RWPE1 (cell line): ENCODE measurements around the gene MS4A6E.
"Not testable (repeated sequence)": the region's sequence is repeated elsewhere in the genome, so short reads cannot be mapped to it uniquely, and the experiment has no call there.

Experiments
- CTCF ChIA-PET: fragments of 350-600 bp; sonication (Branson Sonifier 250); formaldehyde crosslinking; extraction: SDS; loops from one replicate; lab custom pipeline; 2021; lab: Yijun Ruan, JAX
- POLR2A ChIA-PET: fragments of 400-600 bp; formaldehyde crosslinking; extraction: SDS; loops from one replicate; lab custom pipeline; 2020; ENCODE audit warnings: antibody characterized with exemption; ENCODE audit not compliant: low non-redundant PET; lab: Yijun Ruan, JAX
- DNase-seq: peaks from one replicate; pipeline ENCODE4 v3.0.0; 2012; ENCODE audit warnings: low spot score
- H3K27ac ChIP-seq: fragments of 450-650 bp; 2 replicates; pipeline ENCODE4 v1.5.1; 2017
- CTCF ChIP-seq: fragments of 450-650 bp; conservative IDR thresholded peaks from 2 replicates; pipeline ENCODE4 v1.5.1; 2017; ENCODE audit warnings: low read depth, mild to moderate bottlenecking

MS4A6E gene

GRCh38 chr11:60326955-60327354, at the start of gene MS4A6E:
TSS of gene MS4A6E (plus strand) at chr11:60327255. CDS start at chr11:60334896, 7,641 bp downstream.
- no peak for DNase-seq
- ChIA-PET POLR2A (no interaction called here), CTCF (no interaction called here)
- H3K27ac ChIP-seq: no peak within 1 kb of the TSS
- TF ChIP-seq CTCF: no peak

GRCh38 chr11:60280412-60280811, 46.6 kb upstream of the MS4A6E start, which contains the start of gene MS4A4A:
TSS of gene MS4A4A (plus strand) at chr11:60280666. CDS start at chr11:60280676, 10 bp downstream.
- POLR2A ChIA-PET: no interaction called here
- CTCF ChIA-PET: interaction anchor here (0.5 to 0.6 kb wide), 3 partner anchors 51 to 330 kb away, joined by 3 read pairs; no protein-coding TSS in a partner anchor
- TF ChIP-seq CTCF: no peak
- no peak within 1 kb of the TSS for H3K27ac ChIP-seq
- DNase-seq: no peak

- POLR2A ChIA-PET: no interaction called here
Measured at GRCh38 chr11:60281485-60281884, 45.6 kb upstream of the MS4A6E start.

GRCh38 chr11:60282286-60282685, 44.8 kb upstream of the MS4A6E start:
- no peak for TF ChIP-seq CTCF
- DNase-seq: no peak
- ChIA-PET POLR2A (no interaction called here), CTCF (no interaction called here)
- no peak overlapping the region for H3K27ac ChIP-seq

More at GRCh38 chr11:60281485-60281884, 45.6 kb upstream of the MS4A6E start:
- no peak for TF ChIP-seq CTCF
- CTCF ChIA-PET: no interaction called here
- no peak for DNase-seq
- H3K27ac ChIP-seq: no peak overlapping the region

GRCh38 chr11:60285411-60286126, 41.5 kb upstream of the MS4A6E start:
- H3K27ac ChIP-seq, POLR2A ChIA-PET, DNase-seq: not testable (repeated sequence)
- CTCF ChIA-PET: interaction anchor here (1.0 kb wide), 1 partner anchor 78 kb away, joined by 3 read pairs; no protein-coding TSS in a partner anchor

- H3K27ac ChIP-seq: no peak overlapping the region
- DNase-seq: no peak
- CTCF ChIA-PET: interaction anchor here (0.6 kb wide), 1 partner anchor 74 kb away, joined by 3 read pairs; no protein-coding TSS in a partner anchor
- POLR2A ChIA-PET: no interaction called here
- no peak for TF ChIP-seq CTCF
Measured at GRCh38 chr11:60288531-60288930, 38.5 kb upstream of the MS4A6E start.

- ChIA-PET CTCF (no interaction called here), POLR2A (no interaction called here)
- no peak overlapping the region for H3K27ac ChIP-seq
- DNase-seq: no peak
- TF ChIP-seq CTCF: no peak
Measured at GRCh38 chr11:60292145-60292544, 34.9 kb upstream of the MS4A6E start.
